Keratinocyte (primary cell): ENCODE measurements around the gene TREH. TPM values are rescaled to one million over a fixed set of nuclear protein-coding genes. Genes with fewer than 3 reads are reported as not detected.

Source experiments
- DNase-seq: peaks from one replicate; pipeline ENCODE4 v3.0.0-alpha.2; 2011; ENCODE audit warnings: low read depth, missing footprints, low spot score
- FAIRE-seq: peaks from 2 replicates; lab custom pipeline; 2011; peaks lifted over from hg19 to GRCh38; lab: Jason Lieb, UNC
- H2AFZ ChIP-seq: 2 replicates; pipeline ENCODE4 v1.6.0; 2012; ENCODE audit warnings: low read length, control low read depth, inconsistent platforms; ENCODE audit not compliant: control insufficient read depth
- H3K27ac ChIP-seq: 2 replicates; pipeline ENCODE4 v1.5.1; 2011; ENCODE audit warnings: low read length; ENCODE audit not compliant: control insufficient read depth, insufficient read depth
- H3K27me3 ChIP-seq: 3 replicates; pipeline ENCODE4 v1.6.0; 2011; ENCODE audit warnings: low read length; ENCODE audit not compliant: control insufficient read depth, insufficient read depth; ENCODE audit errors: extremely low read depth
- H3K36me3 ChIP-seq, 2 experiments: 2 replicates in 1 of 2; 3 replicates in 1 of 2; pipeline ENCODE4 v1.5.1; 2011; ENCODE audit warnings: low read length in 2 of 2, mild to moderate bottlenecking in 1 of 2; ENCODE audit not compliant: control insufficient read depth in 2 of 2, insufficient read depth in 2 of 2; ENCODE audit errors: extremely low read depth in 1 of 2
- H3K4me1 ChIP-seq: 3 replicates; pipeline ENCODE4 v1.5.1; 2011; ENCODE audit warnings: low read length; ENCODE audit not compliant: control insufficient read depth, insufficient read depth; ENCODE audit errors: extremely low read depth
- H3K4me2 ChIP-seq: 3 replicates; pipeline ENCODE4 v1.6.0; 2011; ENCODE audit warnings: low read depth, low read length; ENCODE audit not compliant: control insufficient read depth, insufficient read depth; ENCODE audit errors: extremely low read depth
- H3K4me3 ChIP-seq, 3 experiments: fragments of 200-600 bp in 1 of 3; sonication (generic) in 1 of 3; 2 replicates in 2 of 3; 3 replicates in 1 of 3; pipeline ENCODE4 v1.5.1; 2011 to 2016; ENCODE audit warnings: low read length in 3 of 3, mild to moderate bottlenecking in 3 of 3, control low read depth in 2 of 3, inconsistent platforms in 1 of 3, low read depth in 1 of 3, mixed read lengths in 1 of 3, mixed run types in 1 of 3, moderate library complexity in 1 of 3; ENCODE audit not compliant: control insufficient read depth in 2 of 3, insufficient read depth in 2 of 3; ENCODE audit errors: extremely low read depth in 1 of 3
- H3K79me2 ChIP-seq: 2 replicates; pipeline ENCODE4 v1.6.0; 2012; ENCODE audit warnings: low read length; ENCODE audit not compliant: control insufficient read depth, insufficient read depth
- H3K9ac ChIP-seq: 3 replicates; pipeline ENCODE4 v1.6.0; 2011; ENCODE audit warnings: low read length; ENCODE audit not compliant: control insufficient read depth, insufficient read depth; ENCODE audit errors: extremely low read depth
- H3K9me1 ChIP-seq: 3 replicates; pipeline ENCODE4 v1.6.0; 2011; ENCODE audit warnings: low read length; ENCODE audit not compliant: control insufficient read depth, insufficient read depth; ENCODE audit errors: extremely low read depth
- H3K9me3 ChIP-seq: 2 replicates; pipeline ENCODE4 v1.5.1; 2012; ENCODE audit warnings: low read depth, low read length; ENCODE audit not compliant: control insufficient read depth
- H4K20me1 ChIP-seq: 3 replicates; pipeline ENCODE4 v1.6.0; 2011; ENCODE audit warnings: low read length; ENCODE audit not compliant: control insufficient read depth, insufficient read depth; ENCODE audit errors: extremely low read depth
- EZH2 ChIP-seq: IDR thresholded peaks from one replicate; pipeline ENCODE4 v1.6.1; 2012; ENCODE audit warnings: inconsistent platforms, mild to moderate bottlenecking, low read length, moderate library complexity
- dilution Hi-C: fragments of 300-500 bp; cut with MboI; formaldehyde crosslinking; loops from one replicate; pipeline ENCODE4 v1.7.0; 2020; ENCODE audit warnings: low sequenced_read_pairs; ENCODE audit not compliant: extremely low pct_ligation_motif_present
- polyA plus RNA-seq, 5 experiments: library from polyadenylated mRNA; depleted of rRNA in 3 of 5; stranded (reverse) in 3 of 5; stranded (forward) in 1 of 5; unstranded in 1 of 5; fragments of >200 nt; gene quantifications; 1 replicate in 1 of 5; 2 replicates in 3 of 5; 3 replicates in 1 of 5; pipeline versions ENCODE4 v1.2.1 to v1.2.3, GENCODE V29; 2011 to 2012; ENCODE audit warnings: missing spikeins in 2 of 5, low read depth in 1 of 5, low replicate concordance in 1 of 5
- TF ChIP-seq, protein P1 (sequence below), 3 experiments: IDR thresholded peaks in 1 of 3; conservative IDR thresholded peaks in 1 of 3; optimal IDR thresholded peaks in 1 of 3; 2 replicates in 2 of 3; 3 replicates in 1 of 3; pipeline versions ENCODE3 to v1.5.1; 2011; ENCODE audit warnings: low read length in 3 of 3, mild to moderate bottlenecking in 3 of 3, moderate library complexity in 2 of 3, control low read depth in 1 of 3, inconsistent platforms in 1 of 3; ENCODE audit not compliant: insufficient read depth in 2 of 3; ENCODE audit errors: extremely low read depth in 1 of 3

Gene TREH
- polyA plus RNA-seq, 1 donor (not counting 4 experiments of a cell fraction or from before 2014, with no cell fraction given), result not detected

DNA sequence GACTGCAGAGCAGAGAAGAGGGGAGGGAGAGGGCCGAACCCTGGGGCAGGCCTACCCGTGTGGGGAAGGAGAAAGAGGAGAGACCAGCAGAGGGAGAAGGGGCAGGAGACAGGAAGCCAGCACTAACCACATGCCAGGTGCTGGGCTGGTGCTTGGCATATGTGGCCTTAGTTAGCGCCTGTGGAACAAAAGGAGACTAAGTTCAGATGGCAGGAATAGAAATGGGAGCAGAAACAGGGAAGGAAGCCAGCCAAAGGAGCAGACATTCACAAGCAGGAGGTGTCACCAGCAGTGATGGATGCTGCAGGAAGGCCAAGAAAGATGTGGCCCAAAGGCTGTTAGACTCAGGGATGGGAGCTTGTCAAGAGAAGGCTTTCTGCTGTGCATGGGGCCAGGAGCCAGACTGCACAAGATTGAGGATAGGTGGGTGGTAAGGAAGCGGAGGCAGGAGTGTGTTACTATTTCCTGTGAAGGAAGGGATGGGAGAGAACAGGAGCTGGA lies 26.7 kb downstream of the TREH start:
- Histone ChIP-seq H2AFZ (no peak overlapping the region), H3K9me3 (no peaks in the 10 kb centered on the region), H3K4me2 (no peak overlapping the region), H3K9me1 (no peaks in the 10 kb centered on the region), H3K27me3 (no peaks in the 10 kb centered on the region), H3K4me1 (no peaks in the 10 kb centered on the region), H3K4me3 (no peak overlapping the region), H3K9ac (no peak overlapping the region), H3K27ac (no peak overlapping the region), H4K20me1 (peaks cover 2% of the 10 kb centered on the region), H3K79me2 (no peaks in the 10 kb centered on the region), H3K36me3 (peaks cover 42 to 45% of the 10 kb centered on the region in 2 experiments)
- TF ChIP-seq, protein P1, sequence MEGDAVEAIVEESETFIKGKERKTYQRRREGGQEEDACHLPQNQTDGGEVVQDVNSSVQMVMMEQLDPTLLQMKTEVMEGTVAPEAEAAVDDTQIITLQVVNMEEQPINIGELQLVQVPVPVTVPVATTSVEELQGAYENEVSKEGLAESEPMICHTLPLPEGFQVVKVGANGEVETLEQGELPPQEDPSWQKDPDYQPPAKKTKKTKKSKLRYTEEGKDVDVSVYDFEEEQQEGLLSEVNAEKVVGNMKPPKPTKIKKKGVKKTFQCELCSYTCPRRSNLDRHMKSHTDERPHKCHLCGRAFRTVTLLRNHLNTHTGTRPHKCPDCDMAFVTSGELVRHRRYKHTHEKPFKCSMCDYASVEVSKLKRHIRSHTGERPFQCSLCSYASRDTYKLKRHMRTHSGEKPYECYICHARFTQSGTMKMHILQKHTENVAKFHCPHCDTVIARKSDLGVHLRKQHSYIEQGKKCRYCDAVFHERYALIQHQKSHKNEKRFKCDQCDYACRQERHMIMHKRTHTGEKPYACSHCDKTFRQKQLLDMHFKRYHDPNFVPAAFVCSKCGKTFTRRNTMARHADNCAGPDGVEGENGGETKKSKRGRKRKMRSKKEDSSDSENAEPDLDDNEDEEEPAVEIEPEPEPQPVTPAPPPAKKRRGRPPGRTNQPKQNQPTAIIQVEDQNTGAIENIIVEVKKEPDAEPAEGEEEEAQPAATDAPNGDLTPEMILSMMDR (optimal IDR thresholded peaks at IDR 0.05 in 1 of 3, IDR thresholded peaks at IDR 0.05 in 1 of 3, conservative IDR thresholded peaks at IDR 0.05 in 1 of 3; ENCODE audit: extremely low read depth in 1 of 3, insufficient read depth in 2 of 3, low read length in 3 of 3), result no peak
- no peak for TF ChIP-seq EZH2
- DNase-seq (no peak), FAIRE-seq (no peak)
- dilution Hi-C loops, result no loop called here

DNA sequence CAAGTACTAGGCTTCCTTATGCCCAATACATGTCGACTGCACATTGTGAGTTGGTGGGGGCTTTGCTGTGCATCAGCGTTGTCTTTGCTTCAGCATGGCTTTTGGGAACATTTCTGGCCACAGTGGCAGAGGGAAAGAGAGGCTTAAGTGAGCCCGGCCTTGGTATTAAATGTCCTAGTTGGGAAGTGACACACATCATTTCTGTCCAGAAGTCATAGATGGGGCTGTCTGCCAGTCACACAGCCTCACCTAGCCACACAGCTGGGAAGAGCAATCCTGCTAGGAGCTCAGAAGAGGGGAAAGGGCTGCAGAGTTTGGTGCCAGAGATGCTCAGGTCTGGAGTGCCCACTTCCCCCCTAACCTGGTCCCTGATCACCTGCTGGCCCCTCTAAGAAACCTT lies 27.6 kb downstream of the TREH start:
- Histone ChIP-seq H3K9me1 (no peaks in the 10 kb centered on the region), H3K27ac (no peak overlapping the region), H2AFZ (no peak overlapping the region), H3K36me3 (peaks cover 39 to 43% of the 10 kb centered on the region in 2 experiments), H3K4me3 (no peak overlapping the region), H3K79me2 (no peaks in the 10 kb centered on the region), H3K9me3 (no peaks in the 10 kb centered on the region), H3K9ac (no peak overlapping the region), H3K27me3 (no peaks in the 10 kb centered on the region), H3K4me2 (no peak overlapping the region), H4K20me1 (no peaks in the 10 kb centered on the region), H3K4me1 (no peaks in the 10 kb centered on the region)
- TF ChIP-seq, protein P1 (optimal IDR thresholded peaks at IDR 0.05 in 1 of 3, IDR thresholded peaks at IDR 0.05 in 1 of 3, conservative IDR thresholded peaks at IDR 0.05 in 1 of 3; ENCODE audit: extremely low read depth in 1 of 3, insufficient read depth in 2 of 3, low read length in 3 of 3), result no peak
- no peak for TF ChIP-seq EZH2
- DNase-seq (no peak), FAIRE-seq (no peak)
- dilution Hi-C loops, result no loop called here
